AG08396 (cell line): ENCODE data around the gene TBC1D22A.
A peak's percentile ranks its signal among the peaks of the same experiment; 100 is the strongest.

Source experiments
- DNase-seq: peaks from one replicate; pipeline ENCODE4 v3.0.0; 2012; ENCODE audit warnings: low spot score, mixed read lengths

TBC1D22A gene

DNA sequence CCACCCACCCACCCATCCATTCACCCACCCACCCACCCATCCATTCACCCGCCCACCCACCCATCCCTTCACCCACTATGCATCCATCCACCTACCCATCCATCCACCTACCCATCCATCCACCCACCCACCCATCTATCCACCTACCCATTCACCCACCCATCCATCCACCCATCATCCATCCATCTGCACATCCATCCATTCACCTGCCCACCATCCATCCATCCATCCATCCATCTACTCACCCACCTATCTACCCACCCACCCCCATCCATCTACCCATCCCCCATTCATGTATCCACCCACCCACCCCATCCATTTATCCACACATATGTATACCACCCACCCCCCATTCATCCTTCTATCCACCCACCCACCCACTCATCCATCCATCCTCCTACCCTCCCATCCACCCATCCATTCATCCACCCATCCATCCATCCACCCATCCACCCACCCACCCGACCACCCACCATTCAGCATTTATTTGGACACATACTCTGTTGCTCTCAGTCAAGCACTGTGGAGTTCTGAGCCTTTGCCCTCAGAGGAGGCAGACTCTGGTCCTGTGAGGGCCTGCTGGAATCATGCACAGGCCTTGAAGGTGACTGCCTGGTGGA is 380.1 kb downstream of the TBC1D22A start:
- DNase-seq = no peak

DNA sequence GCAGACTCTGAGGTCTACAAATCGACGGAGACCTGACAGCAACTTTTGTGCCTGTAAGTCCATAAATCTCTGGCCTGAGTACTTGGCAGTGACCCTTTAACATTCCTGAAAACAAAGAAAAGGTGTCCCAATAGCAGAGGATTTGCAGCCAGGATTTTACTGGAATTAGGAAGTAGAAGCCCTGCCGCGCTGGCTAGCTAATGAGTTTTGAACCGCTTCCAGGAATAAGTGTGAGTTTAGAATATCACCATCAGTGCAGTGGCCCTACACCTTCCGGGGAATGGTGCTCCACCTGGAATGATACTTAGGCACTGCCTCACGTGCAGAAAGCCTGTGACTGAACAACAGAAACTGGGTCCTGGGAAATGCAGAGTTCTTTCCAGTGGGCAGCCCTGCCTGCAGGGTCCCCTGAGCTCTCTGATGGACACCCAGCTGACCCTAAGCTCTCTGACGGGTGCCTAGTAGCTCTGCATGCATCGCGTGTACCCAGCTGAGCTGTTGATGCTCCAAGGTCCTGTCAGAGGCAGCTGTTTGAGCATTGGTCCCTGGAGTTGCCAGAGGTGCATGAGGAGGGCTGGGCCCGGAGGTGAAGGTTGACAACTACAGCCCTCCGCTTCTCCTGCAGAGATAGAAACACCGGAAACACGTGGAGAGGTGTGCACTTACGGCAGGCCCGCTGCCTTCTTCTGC is 380.9 kb downstream of the TBC1D22A start:
- DNase-seq = no peak

DNA sequence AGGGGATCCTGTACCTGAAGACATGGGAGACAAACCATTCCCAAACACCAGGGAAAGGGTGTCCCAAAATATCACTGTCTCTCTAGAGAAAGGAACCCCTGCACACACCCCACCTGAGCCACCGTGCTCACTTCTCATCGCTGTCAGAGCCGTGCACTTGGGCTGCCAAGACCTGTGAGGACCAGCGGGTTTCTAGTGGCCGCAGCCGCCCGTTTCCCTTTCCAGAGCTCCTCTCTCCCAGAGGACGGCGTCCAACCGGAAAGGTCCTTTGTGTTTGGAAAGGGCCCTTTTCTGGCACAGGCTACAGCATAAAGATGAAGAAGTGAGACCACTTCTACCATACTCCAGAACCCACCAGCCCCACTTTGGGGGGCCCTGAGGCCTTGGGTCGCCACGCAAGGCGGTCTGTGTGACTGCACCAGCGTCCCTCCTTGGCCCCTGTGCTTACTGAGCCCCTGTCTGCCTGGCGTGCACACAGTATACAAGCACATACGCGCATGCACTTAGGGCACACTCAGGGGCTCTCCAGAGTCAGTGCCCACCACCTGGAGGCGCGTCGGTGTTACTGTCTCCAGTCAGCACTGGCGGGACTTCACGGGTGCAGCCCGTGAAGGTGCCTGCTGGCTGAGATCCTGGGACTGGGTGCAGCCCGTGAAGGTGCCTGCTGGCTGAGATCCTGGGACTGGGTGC is 381.8 kb downstream of the TBC1D22A start:
- DNase-seq = no peak

DNA sequence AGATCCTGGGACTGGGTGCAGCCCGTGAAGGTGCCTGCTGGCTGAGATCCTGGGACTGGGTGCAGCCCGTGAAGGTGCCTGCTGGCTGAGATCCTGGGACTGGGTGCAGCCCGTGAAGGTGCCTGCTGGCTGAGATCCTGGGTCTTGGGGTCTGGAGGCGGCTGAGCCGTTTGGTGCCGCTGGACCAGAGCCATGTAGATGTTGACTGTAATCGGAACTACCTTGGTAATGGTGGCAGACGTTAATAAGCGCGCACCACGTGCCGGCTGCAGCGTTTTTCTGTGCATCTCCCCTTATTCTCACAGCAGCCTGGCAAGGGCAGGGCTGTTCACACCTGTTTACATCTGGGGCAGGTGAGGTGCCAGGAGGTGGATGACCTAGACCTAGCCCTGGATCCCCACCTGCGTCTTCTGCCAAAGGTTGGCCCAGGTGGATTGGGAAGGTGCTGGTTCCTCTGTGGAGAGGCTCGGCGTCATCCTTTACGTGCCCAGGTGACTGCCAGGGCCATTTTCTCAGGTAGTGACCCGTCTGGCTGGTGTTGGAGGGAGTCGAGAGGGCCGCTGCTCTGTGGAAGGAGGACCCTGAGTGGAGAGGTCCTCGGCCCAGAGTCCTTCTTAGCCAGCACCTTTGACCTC is 382.5 kb downstream of the TBC1D22A start:
- no peak for DNase-seq

DNA sequence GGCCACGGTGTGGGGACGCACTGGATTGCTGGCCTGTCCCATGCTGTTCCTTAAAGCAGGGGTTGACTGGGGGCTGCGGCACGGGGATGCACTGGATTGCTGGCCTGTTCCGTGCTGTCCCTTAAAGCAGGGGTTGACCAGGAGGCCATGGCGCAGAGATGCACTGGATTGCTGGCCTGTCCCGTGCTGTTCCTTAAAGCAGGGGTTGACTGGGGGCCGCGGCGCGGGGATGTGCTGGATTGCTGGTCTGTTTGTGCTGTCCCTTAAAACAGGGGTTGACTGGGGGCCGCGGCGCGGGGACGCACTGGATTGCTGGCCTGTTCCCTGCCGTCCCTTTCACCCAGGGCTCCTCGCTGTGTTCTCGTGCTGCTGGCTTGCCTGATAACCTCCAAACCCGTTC is 383.4 kb downstream of the TBC1D22A start:
- no peak for DNase-seq

DNA sequence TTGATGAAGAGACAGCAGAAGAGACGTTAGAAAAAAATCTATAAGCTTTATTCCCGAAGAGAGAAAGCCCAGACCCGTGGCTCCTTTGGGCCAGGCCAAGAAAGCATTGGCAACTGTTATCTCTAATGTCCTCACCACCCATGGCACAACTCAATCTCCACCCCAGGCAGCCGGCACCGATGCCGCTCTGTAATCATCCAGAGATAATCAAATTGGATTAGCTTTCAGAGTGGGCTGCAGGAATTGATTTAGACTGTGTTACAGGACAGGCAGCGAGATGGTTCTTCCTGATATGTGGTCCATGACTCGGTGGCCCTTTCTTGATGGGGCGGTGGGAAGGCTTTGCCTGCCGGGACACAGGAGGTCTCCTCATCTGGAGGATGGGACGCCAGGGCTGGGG is 383.9 kb downstream of the TBC1D22A start:
- no peak for DNase-seq

DNA sequence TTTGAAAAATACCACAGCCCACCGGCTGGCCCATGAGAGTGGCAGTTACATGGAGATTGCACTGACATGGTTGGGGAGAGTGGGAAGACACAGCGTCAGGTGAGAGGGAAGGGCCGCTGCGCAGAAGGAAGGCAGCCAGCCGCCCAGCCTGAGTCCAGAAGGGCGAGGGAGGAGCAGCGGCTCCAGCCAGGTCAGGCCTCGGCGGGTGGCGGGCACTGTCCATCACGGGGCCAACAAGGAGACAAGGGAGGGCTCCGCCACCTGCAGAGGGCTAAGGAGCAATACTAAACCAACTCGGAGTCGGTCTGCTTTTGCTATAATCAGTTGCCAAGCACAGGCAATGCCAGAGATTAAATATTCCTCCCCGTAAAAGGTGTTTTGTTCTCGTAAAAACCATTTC is 384.5 kb downstream of the TBC1D22A start:
- no peak for DNase-seq

DNA sequence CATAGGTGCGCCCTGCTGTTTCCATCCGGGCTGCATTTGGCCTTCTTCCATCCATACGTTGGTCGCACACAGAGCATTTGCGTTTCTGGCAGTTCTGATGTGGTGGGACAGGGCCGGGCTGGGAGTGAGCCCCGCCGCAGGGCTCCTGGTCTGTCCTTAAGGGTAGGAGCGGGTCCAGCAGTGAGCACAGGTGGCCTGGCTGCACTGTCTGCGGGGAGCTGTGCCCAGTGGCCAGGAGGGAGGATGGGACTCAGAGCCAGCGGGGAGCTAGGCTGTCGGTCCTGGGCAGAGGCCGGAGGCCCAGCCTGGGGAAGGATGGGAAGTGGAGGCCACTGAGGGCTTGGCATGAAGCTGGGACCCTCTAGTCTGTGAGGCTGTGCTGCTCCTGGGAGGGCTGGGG is 385.1 kb downstream of the TBC1D22A start:
- DNase-seq = no peak

DNA sequence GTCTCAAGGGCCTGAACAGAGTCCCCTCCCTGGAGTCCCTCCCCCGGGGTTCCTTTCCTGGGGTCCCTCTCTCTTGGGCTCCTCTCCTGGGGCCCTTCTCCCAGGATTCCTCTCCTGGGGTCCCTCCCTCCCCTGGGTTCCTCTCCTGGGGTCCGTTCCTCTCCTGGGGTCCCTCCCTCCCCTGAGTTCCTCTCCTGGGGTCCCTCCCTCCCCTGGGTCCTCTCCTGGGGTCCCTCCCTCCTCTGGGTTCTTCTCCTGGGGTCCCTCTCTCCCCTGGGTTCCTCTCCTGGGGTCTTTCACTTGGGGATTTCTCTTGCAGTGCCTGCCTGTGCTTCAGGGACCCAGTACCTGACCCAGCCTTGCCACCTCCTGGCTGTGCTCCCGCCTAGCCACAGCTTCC is 386.1 kb downstream of the TBC1D22A start:
- DNase-seq = no peak

DNA sequence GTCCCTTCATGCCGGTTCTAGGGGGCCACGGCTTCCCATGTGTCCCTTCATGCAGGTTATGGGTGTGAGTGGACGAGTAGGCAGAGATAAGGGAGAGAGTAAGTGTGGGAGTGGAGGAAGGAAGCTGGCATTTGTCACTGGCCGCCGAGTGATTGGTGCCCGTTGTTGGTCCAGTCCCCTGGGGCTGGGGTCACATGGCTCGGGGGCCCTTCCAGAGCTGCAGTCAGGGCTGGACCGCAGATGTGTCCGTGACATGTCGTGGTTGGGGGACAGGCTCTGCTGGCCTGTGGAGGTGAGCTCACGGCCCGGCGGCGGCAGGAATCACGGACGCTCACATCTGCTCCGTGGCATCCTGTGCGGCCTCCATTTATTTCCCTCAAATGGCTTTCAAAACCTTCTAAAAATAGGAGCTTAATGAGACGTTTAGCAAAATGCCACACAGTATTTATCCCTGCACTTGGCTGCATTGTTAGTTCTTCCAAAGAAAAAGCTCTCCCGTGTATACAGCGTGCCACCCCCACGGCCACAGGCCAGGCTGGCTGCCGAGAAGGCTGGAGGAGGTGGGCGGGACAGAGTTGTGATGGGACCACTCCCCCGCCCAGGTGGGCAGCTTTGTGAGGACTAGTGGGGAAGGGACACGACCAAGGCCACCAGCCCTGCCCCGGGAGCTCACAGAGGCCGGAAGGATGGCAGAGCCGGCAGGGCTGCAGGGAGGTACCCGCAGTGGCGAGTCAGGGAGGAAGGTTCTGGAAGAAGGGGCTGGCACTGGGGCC is 386.7 kb downstream of the TBC1D22A start:
- DNase-seq = no peak

DNA sequence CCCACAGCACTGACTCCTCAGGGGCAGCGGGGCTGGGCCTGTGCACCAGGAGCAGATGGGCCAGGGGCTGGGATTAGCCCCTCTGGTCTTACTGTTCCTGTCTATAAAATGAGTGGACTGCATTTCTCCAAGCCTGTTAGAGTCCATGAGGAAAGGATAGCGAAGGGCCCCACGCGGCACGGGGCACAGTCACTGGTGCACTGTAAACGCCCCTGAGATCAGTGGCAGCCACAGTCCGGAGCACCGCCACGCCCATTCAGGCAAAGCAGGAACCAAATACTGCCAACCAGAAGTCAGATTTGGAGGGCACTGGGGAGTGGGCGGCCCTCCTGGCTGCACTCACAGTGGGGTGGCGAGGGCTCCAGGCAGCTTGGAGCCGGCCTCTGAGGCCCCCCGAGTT is 387.5 kb downstream of the TBC1D22A start:
- no peak for DNase-seq

DNA sequence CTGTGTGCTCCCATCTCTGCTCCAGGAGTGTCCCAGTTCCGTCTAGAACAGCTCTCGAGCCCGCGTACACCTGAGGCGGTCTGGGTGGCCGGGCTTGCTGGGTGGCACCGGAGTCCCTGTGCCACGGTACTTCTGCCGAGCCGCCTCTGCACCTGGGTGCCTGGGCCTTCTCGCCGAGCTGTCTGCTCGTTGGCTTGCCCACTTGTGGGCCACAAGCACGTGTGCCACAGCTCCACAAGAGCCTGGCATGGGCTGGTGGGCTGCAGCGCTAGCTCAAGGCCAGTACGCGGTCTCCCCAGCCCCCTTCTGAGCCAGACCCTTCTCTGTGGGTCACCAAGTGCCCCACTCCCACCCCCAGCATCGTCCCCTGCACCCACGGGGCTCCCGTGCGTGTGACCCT is 388.0 kb downstream of the TBC1D22A start:
- DNase-seq = no peak

DNA sequence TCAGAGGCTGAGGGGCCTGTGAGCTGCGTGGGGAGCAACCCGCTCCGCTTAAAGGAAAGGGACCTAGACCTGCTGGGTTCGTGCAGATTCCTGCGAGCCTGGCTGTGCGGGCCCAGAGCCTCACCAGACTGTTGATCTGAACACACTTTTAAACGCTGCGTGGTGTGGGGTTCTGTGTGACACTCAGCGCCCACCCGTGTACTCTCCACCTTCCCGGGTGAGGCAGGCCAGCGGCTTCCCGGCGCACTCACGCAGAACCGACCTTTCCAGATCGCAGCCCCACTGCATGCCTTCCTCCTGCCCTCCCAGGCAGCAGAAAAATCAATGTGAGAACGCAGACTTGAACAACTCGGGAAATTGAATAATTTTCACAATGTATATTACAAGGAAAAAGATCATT is 388.6 kb downstream of the TBC1D22A start:
- no peak for DNase-seq

DNA sequence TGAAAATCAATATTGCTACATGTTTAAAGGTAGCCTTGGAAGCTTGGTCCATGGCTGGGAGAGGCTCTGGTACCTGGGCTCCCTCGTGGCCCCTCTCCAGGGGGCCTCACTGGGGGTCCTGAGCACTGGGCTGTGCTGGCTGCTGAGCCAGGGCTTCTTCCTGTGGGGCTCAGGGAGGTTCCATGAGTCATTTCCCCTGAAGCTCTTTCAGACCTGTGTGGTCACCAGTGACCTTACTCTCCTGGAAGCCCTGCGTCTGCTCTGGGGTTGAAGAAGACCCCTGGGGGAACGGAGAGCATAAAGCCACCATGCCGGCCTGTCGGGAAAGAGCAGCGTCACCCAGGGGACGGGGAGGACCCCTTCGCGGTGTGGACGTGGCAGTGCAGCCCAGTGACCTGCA is 389.0 kb downstream of the TBC1D22A start:
- DNase-seq = no peak

DNA sequence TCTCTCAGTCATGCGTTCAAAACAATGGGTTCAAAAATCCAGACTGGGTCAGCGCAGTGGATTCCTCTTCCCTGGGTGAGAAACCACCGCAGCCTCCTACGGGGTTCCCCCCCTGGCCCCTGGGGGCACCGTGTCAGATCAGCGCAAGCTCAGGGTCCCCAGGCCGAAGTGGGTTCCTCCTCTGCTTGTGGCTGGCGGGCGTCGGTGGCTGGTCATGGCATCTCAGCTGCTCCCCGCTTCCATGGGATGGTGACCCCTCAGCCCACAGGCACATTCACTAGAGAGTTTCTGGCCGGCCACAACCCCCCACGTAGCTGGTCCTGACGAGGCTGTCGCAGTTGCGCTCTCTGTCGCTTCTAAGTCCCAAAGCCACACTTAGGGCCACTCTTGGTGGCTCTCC is 389.8 kb downstream of the TBC1D22A start:
- no peak for DNase-seq

DNA sequence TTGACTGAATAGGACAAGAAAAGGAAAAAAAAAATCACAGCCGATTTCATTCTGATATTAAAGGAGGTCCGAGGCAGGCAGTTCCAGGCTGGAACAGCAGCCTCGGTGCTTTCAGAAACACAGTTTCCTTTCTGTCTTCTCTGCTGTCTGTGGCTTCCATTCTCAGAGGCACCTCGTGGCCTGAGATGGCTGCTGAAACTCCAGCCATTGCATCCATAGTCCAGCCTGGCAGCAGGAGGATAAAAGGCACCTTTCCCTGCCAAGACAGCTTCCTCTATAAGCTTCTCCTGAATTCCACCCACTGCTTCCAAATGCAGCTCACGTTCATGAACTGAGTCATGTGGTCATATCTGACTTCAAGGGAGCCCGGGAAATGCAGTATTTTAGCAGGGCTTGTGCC is 390.5 kb downstream of the TBC1D22A start:
- no peak for DNase-seq

DNA sequence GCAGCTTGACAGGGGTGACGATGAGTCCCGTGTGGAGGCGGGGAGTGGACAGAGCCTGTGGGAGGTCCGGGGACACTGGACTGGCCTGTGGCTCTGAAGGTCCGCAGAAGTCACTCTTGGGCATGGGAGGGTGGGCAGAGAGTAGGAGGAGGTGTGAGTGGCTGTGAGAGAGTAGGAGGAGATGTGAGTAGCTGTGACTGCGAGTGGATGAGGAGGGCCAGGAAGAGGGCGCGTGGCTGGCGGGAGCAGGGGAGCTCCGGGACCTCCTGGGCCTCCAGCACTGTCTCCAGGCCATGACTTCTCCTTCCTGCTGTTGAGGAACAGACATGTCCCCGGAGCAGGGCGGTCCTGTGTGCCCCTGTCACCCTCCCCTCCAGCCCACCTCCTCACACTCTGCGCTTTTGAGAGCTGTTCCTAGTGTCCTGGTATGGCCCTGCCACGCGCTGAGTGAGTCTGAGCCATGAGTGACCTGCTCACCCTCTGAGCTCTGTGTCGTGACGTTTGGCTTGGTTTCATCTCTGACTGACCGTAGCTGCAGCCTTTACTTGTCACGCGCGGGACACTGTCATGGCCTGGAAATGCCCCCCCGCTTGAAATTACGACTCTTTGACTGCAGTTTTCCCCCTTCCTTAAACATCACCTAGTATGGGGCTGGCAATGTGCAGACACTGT is 391.5 kb downstream of the TBC1D22A start:
- DNase-seq = no peak

DNA sequence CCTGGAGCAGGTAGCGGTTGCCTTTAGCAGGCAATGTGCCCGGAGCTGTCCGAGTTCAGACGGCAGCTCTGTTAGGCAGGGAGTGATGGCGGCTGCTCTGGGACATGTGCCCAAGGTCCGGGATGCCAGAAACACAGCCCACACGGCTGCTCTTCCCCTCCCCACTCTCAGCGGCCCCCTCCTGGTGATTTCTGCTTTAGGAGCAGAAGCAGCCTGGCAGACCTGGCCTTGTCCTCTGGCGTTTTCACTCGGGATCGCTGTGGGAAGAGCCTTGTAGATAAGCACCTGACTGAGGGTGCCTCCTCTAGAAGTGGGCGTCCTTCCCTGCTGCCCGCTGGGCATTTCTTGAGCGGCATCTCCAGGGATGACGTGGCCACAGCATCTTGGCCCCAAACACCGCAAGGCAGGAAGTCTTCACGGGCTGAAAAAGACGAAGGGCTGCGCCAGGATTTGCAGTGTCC is 392.2 kb downstream of the TBC1D22A start:
- DNase-seq = peak; percentile 81

DNA sequence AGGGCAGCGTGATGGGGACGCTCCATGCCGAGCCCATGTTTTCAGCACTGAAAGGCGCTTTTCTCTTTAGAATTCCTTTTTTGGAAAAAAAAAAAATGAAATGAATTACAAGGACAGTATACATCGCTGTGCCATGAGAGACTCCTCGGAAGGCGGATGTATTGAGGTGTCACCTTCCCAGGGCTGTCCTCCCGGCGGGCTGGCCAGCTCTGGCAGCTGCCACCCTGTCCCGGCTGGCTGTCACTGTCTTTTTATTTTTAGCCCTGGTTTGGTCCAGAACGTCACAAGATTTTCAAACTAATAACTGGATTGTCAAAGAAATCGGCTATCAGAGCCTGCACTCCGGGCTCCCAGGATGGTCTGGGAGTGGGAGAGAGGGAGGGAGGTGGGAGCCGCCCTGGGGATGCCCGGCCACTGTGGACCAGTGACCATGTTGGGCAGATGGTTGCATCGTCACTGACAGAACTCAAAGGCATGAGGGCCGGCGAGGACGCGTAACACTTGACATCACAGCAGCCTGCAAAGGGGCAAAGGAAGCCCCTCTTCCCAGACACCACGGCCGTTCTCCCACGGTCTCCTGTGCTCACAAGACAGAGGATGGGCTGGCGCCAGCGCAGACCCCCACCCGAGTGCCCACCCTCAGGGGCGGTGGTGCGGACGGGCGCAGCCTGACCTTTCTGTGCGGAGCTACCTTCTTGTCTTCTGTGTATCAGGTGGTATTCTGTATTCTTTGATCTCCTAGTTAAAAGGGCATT is 392.9 kb downstream of the TBC1D22A start:
- no peak for DNase-seq

DNA sequence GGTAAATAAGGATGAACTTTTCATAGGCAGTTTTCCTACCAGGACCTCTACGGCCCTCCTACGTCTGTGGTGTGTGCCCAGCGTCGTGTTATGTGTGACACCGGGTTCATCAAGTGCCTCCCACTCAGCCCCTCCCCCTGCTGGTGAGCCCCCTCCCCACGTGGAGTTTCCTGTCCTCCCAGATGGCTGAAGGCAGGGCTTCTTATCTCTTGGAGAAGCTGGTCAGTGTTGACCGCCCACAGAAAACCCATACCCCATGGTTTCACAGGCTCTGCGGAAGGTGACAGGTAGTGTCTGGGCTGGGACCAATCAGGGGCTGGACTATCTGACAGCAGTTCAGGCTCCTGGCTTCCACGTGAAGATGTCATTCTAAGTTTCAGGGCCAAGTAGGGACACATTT is 393.5 kb downstream of the TBC1D22A start:
- no peak for DNase-seq
